ENCODE results near the gene SLC25A39.
"Not testable (repeated sequence)": the region's sequence is repeated elsewhere in the genome, so short reads cannot be mapped to it uniquely, and the experiment has no call there.

Gene SLC25A39

DNA sequence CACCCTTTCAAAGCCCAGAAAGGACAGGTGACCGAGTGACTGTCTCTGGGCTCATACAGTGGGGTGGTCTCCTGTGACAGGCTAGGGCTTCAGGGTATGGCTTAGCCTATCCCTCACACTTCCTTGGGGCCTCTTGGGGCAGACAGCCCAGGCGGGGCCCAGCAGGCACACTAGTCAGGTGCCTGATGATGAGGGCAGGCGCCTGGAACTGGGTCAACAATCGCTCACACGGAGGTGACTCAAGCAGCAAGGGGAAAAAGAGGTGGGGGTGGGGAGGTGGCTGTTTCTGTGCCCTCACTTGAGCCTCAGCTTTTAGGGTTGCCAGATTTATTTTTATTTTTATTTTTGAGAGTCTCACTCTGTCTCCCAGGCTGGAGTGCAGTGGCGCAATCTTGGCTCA is 14.1 kb upstream of the SLC25A39 start:
- no peak for DNase-seq (ENCODE audit: low read depth)
- TF ChIP-seq, protein P1, sequence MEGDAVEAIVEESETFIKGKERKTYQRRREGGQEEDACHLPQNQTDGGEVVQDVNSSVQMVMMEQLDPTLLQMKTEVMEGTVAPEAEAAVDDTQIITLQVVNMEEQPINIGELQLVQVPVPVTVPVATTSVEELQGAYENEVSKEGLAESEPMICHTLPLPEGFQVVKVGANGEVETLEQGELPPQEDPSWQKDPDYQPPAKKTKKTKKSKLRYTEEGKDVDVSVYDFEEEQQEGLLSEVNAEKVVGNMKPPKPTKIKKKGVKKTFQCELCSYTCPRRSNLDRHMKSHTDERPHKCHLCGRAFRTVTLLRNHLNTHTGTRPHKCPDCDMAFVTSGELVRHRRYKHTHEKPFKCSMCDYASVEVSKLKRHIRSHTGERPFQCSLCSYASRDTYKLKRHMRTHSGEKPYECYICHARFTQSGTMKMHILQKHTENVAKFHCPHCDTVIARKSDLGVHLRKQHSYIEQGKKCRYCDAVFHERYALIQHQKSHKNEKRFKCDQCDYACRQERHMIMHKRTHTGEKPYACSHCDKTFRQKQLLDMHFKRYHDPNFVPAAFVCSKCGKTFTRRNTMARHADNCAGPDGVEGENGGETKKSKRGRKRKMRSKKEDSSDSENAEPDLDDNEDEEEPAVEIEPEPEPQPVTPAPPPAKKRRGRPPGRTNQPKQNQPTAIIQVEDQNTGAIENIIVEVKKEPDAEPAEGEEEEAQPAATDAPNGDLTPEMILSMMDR (IDR thresholded peaks at IDR 0.05; ENCODE audit: control insufficient read depth, insufficient read depth, low read depth, low read length, missing control alignments): no peak
- no peak overlapping the region for H3K4me3 ChIP-seq (ENCODE audit: control insufficient read depth, low read depth, low read length)

DNA sequence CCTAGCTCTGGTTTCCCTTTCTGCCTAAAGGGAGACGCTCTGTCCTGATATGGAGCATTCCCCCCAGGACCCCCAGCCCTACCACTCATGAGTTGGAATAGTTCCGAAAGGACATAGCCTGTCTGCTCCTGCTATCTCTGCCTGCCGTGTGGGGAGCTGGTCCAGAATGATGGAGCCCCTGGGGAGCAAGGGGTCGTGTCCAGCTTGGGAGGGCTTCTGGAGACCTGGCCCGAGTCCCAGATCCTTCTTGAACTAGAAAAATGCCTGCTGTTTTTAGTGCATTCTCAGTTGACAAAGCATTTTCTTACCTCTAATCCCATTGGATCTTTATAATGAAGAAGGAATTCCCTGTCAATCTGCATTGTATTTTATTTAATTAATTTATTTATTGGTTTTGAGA is 11.3 kb upstream of the SLC25A39 start:
- TF ChIP-seq, protein P1 (IDR thresholded peaks at IDR 0.05; ENCODE audit: control insufficient read depth, insufficient read depth, low read depth, low read length, missing control alignments): no peak
- no peak overlapping the region for H3K4me3 ChIP-seq (ENCODE audit: control insufficient read depth, low read depth, low read length)
- no peak for DNase-seq (ENCODE audit: low read depth)

DNA sequence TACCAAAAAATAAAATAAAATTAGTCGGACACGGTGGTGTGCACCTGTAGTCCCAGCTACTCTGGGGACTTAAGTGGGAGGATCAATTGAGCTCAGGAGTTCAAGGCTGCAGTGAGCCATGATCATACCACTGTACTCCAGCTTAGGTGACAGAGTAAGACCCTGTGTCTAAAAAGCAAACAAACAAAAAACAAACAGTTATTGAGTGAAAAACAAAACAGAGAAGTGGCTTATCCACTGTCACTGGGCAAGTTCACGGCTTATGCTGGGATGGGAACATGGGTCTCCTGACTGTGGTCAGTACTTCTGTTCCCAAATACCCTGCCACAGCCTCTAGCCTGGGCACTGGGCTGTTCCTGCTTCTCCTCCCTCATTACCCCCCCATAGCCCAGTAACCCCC is 10.9 kb upstream of the SLC25A39 start:
- TF ChIP-seq, protein P1 (IDR thresholded peaks at IDR 0.05; ENCODE audit: control insufficient read depth, insufficient read depth, low read depth, low read length, missing control alignments): no peak
- no peak overlapping the region for H3K4me3 ChIP-seq (ENCODE audit: control insufficient read depth, low read depth, low read length)
- no peak for DNase-seq (ENCODE audit: low read depth)

GRCh38 chr17:44334727-44335126 is 10.1 kb upstream of the SLC25A39 start:
- no peak overlapping the region for H3K4me3 ChIP-seq (ENCODE audit: control insufficient read depth, low read depth, low read length)
- TF ChIP-seq, protein P1 (IDR thresholded peaks at IDR 0.05; ENCODE audit: control insufficient read depth, insufficient read depth, low read depth, low read length, missing control alignments): no peak
- no peak for DNase-seq (ENCODE audit: low read depth)

GRCh38 chr17:44334315-44334714 is 9.7 kb upstream of the SLC25A39 start:
- TF ChIP-seq, protein P1 (IDR thresholded peaks at IDR 0.05; ENCODE audit: control insufficient read depth, insufficient read depth, low read depth, low read length, missing control alignments): no peak
- H3K4me3 ChIP-seq (ENCODE audit: control insufficient read depth, low read depth, low read length): no peak overlapping the region
- no peak for DNase-seq (ENCODE audit: low read depth)

DNA sequence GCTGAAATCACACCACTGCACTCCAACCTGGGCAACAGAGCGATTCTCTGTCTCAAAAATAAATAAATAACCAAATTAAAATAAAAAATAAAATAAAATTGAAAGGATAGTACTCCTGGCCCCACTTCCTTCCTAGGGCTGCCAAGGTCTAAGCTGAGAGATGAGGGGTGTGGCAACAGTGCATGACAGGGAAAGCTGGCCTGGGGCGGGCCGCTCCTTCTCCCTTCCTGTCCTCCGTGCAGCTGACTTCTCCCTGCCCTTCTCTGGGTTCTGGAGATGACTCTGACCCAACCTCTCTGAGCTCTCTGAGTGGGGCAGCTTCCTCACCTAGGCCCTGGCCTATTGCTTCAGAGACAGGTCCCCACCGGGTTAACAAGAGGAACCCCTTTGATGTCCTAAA is 8.7 kb upstream of the SLC25A39 start:
- TF ChIP-seq, protein P1 (IDR thresholded peaks at IDR 0.05; ENCODE audit: control insufficient read depth, insufficient read depth, low read depth, low read length, missing control alignments): no peak
- no peak for DNase-seq (ENCODE audit: low read depth)
- H3K4me3 ChIP-seq (ENCODE audit: control insufficient read depth, low read depth, low read length): no peak overlapping the region

DNA sequence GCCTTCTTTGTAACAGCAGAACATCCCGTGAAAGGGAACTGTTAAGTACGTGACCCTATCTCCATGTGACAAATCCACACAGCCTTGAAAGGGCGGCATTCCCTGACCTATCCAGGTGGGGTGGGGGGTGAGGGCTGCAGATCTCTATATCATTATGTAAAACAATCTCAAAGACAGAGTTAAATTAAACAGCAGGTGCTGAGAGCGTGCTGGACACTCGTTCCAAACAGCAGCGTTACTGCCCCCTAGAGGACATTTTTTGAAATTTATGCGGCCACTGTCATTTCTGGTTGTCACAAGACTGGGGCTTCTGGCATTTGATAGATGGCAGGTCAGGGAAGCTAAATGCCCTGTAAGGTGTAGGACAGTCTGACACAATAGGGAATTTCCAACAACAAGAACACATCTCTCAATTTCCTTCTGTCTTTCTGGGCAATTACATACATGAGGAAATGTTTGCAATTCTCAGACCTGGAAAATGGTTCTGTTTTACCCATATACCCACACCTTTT is 6.7 kb upstream of the SLC25A39 start:
- no peak for DNase-seq (ENCODE audit: low read depth)
- H3K4me3 ChIP-seq (ENCODE audit: control insufficient read depth, low read depth, low read length): no peak overlapping the region
- TF ChIP-seq, protein P1 (IDR thresholded peaks at IDR 0.05; ENCODE audit: control insufficient read depth, insufficient read depth, low read depth, low read length, missing control alignments): peak; percentile 72

DNA sequence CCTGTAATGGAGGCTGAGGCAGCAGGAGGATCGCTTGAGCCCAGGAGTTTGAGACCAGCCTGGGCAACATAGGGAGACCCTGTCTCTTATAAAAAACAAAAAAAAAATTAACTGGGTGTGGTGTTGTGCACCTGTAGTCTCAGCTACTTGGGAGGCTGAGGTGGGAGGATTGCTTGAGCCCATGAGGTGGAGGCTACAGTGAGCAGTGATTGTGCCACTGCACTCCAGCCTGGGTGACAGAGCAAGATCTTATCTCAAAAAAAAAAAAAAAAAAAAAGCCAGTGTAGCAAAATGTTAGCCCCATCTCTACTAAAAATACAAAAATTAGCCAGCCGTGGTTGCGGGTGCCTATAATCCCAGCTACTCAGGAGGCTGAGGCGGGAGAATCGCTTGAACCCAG is 5.6 kb upstream of the SLC25A39 start:
- DNase-seq (ENCODE audit: low read depth); H3K4me3 ChIP-seq (ENCODE audit: control insufficient read depth, low read depth, low read length): not testable (repeated sequence)

DNA sequence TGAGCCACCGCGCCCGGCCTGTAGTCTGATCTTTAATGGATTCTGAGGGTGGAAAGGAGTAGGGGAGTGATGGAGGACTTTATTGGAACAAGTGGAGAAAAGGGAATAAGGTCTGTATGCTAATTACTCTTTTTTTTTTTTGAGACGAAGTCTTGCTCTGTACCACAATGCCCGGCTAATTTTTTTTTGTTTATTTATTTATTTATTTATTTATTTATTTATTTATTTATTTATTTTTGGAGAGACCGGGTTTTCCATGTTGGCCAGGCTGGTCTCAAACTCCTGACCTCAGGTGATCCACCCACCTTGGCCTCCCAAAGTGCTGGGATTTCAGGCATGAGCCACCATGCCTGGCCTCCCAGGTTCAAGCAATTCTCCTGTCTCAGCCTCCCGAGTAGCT is 4.9 kb upstream of the SLC25A39 start:
- DNase-seq (ENCODE audit: low read depth): not testable (repeated sequence)

More for the DNA sequence above, 4.9 kb upstream of the SLC25A39 start:
- H3K4me3 ChIP-seq (ENCODE audit: control insufficient read depth, low read depth, low read length): not testable (repeated sequence)

All from AG09309 (cell line).